HG02973 (cell line): Measurements from ENCODE around the gene DNAJC17.

Experiments
- ATAC-seq: cut with Tn5 transposase; IDR thresholded peaks from one replicate; pipeline ENCODE4 v1.9.1; 2021; ENCODE audit warnings: moderate library complexity; ENCODE audit not compliant: unreplicated experiment

The DNAJC17 gene

DNA sequence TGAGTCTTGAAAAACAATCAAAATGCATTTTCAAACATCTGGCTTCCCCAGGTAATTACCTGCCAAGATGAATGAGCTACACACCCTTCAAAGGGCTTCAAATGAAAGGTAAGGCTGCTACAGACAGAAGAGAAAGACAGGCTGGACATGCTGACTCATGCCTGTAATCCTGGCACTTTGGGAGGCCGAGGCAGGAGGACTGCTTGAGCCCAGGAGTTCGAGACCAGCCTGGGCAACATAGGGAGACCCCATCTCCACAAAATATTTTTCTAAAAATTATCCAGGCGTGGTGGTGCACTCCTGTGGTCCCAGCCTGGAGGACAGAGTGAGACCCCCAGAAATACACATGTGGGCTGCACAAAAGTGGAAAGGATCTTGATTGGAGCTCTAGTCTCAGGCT is 14.9 kb downstream of the DNAJC17 start:
- no peak for ATAC-seq

DNA sequence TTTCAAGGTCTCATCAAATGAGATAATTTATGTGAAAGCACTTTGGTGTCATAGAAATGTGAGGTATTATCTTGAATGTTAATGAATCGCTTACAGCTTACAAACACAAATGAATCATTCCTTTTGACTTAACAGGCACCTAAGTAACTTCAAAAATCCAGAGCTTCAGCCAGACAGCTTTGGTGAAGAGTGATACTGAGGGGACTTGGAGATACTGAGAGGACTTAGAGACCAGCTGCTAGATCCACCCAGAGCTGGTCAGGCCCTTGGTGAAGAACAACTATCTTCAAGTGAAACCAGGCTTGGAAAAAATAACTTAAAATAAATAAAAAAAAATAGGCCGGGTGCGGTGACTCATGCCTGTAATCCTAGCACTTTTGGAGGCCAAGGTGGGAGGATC is 16.6 kb downstream of the DNAJC17 start:
- ATAC-seq: no peak

DNA sequence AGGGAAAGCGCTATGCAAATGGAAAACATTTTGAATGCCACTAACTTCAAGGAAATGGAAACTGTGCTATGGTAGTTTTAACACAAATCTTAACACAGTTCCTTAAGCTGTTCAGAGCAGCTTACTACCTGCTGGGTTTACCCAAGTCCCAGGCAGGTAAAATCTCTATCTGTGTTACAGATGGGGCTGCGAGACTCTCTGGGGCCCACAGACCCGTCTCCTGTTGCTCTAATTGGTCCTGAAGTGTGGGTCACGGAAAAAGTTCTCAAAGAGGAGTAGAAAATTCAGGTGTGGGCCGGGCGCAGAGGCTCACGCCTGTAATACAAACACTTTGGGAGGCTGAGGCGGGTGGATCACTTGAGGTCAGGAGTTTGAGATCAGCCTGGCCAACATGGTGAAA is 17.3 kb downstream of the DNAJC17 start:
- ATAC-seq: no peak

DNA sequence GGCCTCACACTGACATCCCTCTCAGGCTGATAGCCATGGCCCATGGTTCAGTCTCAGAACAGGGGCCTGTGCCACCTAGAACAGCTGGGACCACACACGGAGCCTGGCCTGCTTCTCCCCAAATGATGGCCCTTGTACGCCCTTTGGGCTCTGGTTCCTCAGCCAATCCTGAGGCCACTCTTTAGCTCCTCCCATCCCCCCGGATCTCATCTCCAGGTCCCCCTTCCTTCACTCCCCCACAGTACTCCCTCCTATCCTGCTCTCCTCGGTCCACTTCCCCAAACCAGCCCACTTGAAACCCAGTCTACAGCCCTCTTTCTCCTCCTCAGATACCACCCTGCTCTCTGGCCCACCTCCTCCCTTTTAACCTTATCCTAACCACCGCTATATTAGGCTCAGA is 18.2 kb downstream of the DNAJC17 start:
- ATAC-seq: no peak

DNA sequence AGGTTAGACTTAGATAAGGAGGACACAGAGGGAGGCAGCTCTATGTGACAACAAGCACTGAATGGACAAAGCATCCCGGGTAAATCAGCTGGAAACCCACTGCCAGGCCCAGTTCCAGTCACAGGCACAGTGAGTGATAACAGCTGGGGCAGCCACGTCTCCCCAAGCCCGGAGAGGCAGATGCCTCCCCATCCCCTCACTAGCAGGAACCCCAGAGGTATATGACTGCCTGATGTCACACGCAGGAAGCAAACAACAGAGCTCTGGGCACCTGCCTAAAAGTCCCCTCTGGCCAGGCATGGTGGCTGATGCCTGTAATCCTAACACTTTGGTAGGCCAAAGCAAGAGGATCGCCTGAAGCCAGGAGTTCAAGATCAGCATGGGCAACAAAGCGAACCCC is 19.3 kb downstream of the DNAJC17 start:
- no peak for ATAC-seq

DNA sequence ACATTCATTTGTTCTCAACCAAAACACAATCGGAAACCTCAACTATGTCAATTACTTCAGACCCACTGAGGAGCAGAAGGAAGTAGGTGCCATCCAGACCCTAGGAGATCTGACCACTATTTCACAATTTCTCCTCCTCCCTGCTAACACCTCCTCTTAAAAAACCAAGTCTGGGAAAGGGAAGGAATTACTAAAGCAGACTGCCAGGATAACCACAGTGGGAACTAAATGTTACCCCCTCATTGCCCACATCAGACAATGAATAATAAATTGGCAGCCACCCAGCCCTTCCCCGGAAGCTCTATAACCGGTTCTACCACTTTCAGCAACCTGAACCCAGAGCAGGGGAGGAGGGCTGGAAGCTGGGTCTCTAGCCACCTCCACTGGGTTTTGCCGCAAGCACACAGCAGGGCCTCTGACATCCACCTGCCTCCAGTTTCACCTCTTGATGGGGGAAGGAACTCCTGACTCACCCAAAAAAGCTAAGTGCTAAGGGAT is 19.9 kb downstream of the DNAJC17 start:
- ATAC-seq: no peak

DNA sequence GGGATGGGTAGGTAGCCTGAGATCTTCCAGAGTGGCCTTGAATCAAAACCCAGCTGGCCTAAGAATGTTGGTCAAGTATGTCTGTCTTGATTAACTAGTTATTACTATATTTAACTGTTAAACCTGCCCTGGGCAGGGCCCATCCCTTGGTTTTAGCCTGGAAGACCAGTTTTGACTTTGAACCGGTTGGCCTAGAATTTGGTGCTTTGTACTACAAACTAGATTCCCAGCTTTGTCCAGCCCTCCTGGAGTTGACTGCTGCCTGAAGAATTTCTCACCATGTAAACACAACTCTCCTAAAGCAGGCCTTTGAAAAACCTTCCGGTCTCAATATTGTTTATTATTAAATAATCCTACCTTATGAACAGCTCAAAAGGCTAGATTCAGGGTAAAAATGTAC is 21.5 kb downstream of the DNAJC17 start:
- ATAC-seq: no peak

DNA sequence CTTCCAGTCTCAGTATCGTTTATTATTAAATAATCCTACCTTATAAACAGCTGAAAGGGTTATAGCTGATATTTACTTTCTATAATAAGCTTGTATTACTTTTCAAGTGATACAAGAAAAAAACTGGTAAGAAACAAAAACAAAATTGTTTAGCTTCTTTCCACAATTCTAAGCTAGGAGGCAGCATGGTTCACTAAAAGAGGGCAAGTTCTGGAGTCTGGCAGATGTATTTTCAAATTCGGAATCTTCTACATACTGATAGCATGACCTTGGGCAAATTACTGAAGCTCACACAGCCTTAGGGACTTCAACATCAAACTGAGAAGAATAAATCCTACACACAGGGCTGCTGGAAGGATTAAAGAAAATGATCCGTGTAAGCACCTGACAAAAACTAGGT is 22.1 kb downstream of the DNAJC17 start:
- ATAC-seq: no peak

DNA sequence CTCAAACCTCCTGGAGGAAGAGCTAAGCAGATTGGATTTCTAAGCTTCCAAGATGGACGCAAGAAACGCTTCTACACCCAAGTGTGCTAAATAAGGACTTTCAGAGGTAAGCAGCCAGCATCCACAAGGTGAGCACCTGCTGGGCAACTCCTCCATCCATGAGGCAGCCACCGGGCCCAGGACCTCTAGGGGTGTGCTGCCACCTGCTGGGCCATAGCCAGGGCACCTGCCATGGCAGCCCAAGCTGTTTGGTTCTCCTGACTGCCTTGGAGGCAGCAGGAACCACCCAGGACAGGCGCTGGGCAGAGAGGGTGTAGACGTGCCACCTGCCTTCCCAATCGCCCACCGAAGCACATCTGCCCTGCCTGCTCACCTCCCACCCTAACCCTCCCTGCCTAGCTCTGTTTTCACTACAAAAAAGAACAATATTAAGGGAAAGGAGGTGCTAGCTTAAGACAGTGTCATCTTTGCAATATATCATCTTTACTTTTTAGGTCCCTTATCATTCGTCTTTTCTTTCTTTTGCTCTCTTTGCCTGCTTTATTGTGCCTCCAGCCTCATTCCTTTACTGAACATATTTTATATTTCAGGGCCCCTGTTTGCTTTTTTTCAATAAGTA is 24.6 kb downstream of the DNAJC17 start:
- peak; percentile 58 for ATAC-seq

DNA sequence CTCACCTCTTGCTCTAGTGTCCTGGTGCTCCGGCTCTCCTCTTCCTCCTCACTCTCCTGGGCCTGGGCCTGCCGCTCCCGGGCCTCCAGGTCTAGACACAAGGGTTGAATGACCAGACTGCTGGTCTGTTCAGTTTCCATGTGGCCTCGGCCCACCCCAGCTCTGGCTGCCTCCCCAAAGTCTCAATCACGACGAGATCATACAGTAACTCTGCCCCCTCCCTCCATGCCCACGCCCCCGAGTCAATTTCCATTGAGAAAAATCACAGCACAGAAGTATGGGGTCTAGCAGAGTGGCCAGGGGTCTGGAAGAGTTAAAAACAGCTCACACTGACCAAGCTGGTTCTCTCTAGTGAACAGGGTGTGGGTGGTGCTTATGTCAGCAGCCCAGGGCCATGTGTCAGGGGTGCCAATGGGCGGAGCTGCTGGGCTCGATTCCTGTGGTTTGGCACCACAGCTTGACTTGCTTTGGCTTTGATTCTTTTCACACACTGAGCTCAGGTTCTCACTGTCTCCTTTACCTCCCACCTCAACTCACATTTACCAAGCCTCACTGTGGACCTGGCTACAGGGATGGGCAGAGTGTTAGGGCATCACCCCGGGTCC is 30.6 kb downstream of the DNAJC17 start:
- ATAC-seq: no peak

DNA sequence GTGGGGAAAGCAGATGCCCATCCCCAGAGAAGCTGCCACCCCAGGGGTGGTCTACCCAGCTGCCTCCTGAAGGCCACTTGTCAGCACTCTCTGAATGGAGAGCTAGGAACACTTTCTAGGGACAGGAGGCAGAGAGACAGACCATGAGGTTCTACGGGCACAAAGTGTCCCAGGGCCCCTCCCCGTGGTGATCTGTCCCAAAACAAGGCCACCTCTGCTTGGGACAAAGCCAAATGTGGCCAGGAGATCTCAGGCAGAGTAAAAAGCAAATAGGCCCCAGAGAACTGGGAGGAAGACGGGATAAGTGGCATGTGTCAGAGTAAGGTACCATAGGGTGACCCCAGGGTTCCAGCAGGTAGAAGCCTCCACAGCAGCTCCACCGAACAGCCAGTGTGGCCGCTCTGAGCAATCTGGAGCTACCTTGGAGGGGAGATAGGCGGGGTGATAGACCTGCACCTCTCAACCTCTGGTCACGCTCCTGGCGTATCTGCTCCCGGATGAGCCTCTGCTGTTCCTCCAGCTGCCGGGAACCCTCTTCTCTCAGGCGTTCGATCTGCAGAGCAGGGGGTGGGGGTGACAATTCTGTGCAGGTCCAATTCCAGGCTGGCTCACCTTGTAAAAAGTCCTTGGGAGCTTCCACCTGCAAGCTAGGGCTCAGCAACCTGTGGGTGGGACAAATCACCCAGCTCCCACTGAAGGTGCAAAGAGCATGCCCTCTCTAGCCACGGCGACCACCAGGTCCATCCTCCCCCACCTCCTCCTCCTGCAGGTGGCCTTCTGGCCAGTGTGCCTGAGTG is 31.3 kb downstream of the DNAJC17 start:
- no peak for ATAC-seq

DNA sequence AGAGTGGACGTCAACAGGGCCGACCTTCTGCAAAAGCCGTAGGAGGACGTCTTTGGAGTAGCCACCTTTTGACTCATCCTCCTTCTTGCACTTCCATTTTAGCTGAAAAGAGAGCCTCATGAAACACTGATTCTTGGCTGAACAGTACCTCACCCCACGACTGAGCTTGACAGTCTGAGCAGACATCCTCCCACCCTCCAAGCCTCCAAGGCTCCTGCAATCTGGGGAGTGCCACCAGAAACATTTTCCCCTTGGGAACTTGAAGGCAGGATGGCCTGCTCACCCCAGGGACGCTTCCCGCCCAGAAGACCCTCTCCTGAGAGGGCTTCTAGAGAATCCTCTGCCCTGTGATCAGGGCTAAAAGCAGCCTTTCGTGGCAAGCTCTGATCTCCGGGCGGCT is 32.3 kb downstream of the DNAJC17 start:
- ATAC-seq: no peak

DNA sequence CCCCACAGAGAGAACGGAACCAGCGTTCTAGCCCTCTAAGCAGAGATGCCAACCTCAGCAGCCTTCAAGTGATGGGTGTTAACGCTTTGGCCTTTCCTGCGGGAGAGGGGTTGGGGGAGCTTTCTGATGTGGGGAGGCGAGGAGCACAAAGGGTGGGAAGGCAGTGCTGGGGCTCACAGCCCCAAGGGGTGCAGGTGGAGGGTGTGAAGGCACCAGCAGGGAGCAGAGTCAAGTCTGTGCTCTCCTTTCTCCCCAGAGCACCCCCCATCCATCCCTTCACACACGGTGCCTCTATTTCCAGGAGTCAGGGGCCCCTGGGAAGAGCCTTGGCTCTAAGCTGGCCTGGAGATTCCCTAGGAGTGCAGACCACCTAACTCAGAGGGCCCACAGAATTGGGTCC is 33.4 kb downstream of the DNAJC17 start:
- no peak for ATAC-seq

DNA sequence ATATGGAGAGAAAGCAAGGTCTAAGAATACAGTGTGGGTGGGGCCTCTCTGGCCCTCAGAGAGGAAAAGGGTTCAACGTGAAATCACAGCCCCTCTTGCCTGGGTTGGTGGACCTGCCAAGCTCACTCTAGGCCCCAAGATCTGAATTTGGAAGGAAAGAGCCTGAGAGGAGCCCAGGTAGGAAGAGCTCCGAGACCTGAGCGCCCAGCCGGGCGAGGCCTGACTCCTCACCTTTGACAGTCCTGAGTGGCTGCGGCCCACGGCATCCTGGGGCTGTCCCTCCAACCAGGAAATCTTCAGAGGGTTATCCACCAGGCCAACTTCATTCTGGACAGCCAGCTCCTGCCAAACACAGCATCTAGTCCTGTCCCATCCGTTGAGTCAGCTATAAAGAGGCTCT is 33.8 kb downstream of the DNAJC17 start:
- no peak for ATAC-seq

DNA sequence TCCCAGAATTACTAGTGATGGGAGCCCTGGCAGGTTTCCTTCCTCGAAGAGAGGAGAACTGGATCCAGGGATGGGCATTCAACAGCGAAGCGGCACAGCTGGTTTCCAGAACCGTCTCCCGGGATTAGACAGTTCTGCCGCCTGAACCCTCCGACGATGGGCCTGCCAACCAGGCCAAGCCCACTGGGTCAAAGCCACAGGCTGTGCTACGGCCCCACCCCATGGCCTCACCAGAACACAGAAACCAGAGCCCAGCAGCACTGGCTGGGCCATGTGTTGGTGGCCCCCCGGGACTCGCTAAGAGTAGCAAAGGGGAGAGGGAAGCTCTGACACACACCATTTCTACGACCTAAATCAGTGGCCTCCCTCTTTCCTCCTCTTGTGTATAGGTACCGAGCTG is 35.3 kb downstream of the DNAJC17 start:
- no peak for ATAC-seq

DNA sequence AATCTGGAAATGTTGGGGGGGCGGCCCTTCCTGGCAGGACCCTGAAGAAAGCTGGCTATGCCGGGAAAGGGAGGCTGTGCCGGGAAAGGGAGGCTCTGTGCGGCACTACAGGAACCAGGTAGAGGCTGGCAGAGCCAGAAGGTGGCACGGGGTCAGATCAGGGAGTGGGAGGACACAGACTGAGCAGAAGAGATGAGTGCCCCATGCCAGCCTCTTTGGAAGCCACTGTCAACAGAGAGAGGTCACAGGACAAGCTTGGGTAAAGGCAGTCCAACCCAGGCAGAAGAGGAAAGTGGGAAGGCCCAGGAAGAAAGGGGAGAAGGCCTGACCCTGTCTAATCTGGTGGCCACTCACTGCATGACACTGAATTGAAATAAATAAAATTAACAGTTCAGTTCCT is 36.0 kb downstream of the DNAJC17 start:
- ATAC-seq: no peak

DNA sequence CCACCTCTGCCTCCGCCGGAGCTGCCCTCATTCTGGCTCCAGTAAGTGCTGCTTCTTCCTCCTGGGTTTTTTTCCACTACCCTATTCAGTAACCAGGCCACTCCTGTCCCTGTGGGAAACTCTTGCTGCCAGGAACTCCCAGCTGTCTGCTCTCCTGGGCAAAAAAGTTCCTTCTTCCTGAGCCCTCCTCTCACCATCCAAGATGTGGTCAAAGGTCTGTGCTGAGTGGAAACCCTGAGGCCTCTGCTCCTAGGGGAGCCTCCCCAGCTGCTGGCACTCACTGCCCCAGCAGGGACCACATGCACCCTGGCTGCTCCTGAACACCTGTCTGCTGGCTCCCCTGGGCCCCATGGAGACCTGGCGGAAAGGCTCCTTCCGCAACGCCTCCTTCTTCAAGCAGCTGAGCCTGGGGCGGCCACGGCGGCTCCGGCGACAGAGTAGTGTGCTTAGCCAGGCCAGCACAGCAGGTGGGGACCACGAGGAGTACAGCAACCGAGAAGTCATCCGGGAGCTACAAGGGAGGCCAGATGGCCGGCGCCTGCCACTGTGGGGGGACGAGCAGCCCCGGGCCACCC is 37.0 kb downstream of the DNAJC17 start:
- ATAC-seq: no peak

DNA sequence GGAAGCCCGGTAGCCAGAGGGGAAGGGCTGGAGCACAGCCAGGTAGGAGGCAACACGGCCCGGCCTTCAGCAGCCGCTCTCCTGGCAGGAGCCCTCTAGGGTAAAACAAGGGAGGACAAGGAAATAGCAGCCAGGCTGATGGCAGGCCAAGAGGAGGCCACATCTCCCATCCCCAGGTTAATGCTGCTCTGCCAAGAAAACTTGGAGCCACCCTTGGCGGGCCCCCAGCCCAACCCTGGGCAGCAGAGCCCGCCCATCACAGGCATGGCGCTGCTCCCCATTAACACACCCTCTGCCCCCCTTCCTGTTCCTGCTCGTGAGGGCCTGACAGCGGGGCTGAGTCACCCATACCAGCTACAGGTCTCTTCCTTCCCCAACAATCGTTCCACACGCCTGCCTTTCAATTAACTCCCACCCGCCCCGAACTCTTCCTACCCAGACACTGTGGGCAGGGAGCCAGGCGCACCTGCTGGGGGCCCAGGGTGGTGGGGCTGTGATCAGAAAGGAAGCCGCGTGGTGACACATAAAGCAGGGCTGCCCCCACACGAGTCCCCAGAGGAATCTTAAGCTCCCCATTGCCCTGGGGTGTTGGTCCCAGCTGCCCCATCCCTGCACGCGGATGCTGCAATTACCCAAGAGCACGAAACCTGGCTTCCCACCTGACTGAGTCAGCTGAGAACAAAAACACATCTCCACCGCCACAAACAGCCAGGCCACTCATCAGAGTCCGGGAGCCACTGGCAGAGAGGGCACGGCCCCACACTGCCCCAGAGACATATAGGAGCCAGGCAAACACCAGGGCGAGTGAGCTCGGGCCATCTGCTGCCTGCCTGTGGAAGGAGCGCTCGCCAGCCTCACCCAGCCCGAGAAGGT is 37.8 kb downstream of the DNAJC17 start, which contains the start of gene C15orf62:
C15orf62 (plus strand) TSS at position 707 of the 873 bp plus-strand sequence. CDS start 516 bp downstream, outside the sequence.
- ATAC-seq: no peak

DNA sequence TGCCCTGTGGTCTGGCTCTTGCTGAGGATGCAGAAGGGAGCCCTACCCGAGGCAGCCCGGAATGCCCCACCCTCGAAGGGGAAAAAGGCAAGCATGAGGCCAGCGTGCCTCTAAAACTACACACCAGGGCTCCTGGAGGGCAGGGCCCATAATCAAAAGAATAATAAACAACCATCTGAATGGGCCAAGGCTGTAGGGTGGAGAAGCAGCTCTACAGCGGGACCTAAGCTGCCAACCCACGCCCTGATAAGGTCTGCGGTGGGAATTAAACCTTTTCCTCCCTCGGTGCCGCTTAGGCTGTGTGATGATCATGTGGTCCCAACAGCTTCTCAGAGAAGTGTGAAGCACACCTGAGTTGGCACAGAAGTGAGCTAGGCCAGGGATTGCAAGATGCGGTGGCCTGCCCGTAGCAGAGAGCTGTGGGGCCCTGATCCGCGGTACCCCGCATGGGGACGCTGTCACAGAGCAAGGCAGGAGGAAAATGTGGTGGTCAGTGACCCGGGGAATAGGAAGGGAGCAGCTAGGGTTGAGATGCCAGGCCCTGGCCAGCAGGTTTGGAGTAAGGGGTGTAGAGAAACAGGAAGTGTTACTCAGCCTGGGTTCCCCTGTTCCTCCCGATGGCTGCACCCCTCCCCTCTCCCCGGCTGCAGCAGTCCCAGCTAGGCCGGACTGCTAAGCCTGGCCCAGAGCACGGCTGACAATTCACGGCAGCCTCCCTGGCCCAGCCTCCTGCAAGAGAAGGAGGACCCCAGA is 38.6 kb downstream of the DNAJC17 start:
- no peak for ATAC-seq
